ENCODE measurements around the gene TNNT3. TPM values are rescaled to one million over a fixed set of nuclear protein-coding genes. Genes with fewer than 3 reads are reported as not detected.

The TNNT3 gene
- polyA plus RNA-seq, 1 experiment: not detected

DNA sequence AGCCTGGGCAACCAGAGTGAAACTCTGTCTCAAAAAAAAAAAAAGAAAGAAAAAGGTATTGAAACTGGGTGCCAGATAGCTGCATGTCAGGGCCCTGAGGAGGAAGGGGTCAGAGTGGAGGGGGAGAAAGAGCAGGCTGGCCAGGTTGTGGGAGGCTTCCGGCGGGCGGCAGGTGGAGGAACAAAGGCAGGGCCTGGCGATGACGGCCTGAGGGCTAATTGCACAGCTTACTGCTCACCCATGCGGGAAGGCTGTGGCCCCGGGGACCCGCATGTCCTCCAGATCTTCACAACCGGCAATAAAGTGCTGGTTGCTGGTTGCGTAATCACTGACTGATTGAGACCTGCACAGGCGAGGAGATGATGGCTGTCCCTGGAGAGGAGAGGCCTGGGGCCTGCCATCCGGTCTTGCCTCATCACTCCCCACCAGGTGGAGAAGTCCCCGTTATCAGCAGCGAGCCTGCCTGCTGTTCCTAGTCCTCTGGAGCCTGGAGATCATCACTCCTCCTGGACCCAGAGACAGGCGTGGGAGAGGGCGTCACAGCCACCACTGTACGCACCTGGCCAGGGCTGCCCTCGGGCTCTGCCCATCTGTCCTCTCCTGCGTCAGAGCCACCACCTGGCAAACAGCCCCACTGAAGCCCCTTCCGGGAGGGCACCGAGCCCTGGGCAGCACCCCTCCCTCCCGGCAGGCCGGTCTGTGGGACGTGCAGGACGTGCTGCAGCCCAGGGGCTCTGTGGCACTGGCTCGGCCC lies 59.4 kb downstream of the TNNT3 start:
- ChIA-PET CTCF (interaction anchor here (0.7 kb wide), 1 partner anchor 326 kb away, joined by 3 read pairs; no protein-coding TSS in a partner anchor), POLR2A (interaction anchor here (0.6 kb wide), 1 partner anchor 74 kb away, joined by 9 read pairs; no protein-coding TSS in a partner anchor)
- Histone ChIP-seq H3K9me3 (ENCODE audit: control insufficient read depth, insufficient read depth, low read length) (no peaks in the 10 kb centered on the region), H3K27me3 (ENCODE audit: control insufficient read depth, insufficient read depth, low read length) (no peaks in the 10 kb centered on the region), H3K4me3 (ENCODE audit: low read depth, low read length) (no peak overlapping the region), H3K27ac (ENCODE audit: low read depth, low read length) (no peak overlapping the region)
- DNase-seq (ENCODE audit: low read depth, low spot score): no peak
- TF ChIP-seq, protein P1, sequence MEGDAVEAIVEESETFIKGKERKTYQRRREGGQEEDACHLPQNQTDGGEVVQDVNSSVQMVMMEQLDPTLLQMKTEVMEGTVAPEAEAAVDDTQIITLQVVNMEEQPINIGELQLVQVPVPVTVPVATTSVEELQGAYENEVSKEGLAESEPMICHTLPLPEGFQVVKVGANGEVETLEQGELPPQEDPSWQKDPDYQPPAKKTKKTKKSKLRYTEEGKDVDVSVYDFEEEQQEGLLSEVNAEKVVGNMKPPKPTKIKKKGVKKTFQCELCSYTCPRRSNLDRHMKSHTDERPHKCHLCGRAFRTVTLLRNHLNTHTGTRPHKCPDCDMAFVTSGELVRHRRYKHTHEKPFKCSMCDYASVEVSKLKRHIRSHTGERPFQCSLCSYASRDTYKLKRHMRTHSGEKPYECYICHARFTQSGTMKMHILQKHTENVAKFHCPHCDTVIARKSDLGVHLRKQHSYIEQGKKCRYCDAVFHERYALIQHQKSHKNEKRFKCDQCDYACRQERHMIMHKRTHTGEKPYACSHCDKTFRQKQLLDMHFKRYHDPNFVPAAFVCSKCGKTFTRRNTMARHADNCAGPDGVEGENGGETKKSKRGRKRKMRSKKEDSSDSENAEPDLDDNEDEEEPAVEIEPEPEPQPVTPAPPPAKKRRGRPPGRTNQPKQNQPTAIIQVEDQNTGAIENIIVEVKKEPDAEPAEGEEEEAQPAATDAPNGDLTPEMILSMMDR (IDR thresholded peaks at IDR 0.05; ENCODE audit: low read depth, low read length): no peak

DNA sequence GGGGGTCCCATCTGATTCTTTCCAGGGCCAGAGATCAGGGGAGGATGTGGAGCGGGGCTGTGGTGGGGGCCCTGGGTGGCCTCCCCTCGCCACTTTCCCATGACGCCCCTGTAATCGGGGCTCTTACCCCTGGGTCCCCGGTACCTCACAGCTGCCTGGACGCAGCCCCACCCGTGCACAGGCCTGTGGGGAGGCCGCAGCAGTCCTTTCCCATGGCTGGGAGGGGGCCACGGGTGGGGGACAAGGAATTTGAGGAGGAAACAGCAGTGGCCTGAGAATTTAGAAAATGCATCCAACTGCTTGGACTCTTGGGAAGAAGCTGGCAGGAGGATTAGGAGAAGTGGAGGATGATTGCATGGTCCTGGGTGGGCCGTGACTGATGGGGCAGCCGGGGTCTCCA lies 60.1 kb downstream of the TNNT3 start:
- no peak overlapping the region for H3K4me3 ChIP-seq (ENCODE audit: low read depth, low read length)
- ChIA-PET CTCF (no interaction called here), POLR2A (no interaction called here)
- DNase-seq (ENCODE audit: low read depth, low spot score): no peak
- no peaks in the 10 kb centered on the region for H3K9me3 ChIP-seq (ENCODE audit: control insufficient read depth, insufficient read depth, low read length)
- no peak overlapping the region for H3K27ac ChIP-seq (ENCODE audit: low read depth, low read length)
- H3K27me3 ChIP-seq (ENCODE audit: control insufficient read depth, insufficient read depth, low read length): no peaks in the 10 kb centered on the region
- TF ChIP-seq, protein P1 (IDR thresholded peaks at IDR 0.05; ENCODE audit: low read depth, low read length): no peak

DNA sequence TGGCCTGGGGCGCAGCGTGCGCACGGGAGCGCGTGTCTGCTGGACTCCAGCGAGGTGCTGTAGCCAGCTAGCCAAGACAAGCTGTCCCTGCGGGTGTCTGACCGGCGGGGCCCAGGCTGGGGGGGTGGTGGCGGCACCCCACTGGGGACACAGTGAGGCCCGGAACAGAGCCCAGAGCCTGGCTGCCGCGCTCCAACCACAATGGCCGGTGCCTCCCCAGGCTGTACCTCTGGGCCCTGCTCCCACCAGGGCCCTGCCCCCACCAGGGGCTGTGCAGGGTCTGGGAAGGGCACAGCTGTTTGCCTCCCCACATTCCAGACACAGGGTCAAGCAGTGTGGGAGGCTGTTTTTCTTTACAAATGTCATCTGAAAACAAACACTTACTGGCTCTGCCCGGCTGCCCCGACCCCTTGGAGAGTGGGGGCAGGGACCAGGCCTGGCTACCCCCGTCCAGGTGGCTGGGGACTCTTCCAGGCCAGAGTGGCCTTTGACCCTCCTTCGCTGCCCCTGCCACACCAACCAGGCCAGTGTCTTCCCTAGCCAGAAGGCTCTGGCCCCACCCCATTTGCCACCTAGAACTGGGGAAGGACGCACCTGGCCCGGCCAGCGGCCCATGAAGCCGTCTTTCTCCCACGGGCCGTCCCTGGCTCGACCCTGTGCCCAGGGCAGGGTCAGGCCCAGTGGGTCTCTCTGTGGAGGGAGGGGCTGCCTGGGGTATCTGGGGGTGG lies 63.5 kb downstream of the TNNT3 start:
- TF ChIP-seq, protein P1 (IDR thresholded peaks at IDR 0.05; ENCODE audit: low read depth, low read length): no peak
- POLR2A ChIA-PET: no interaction called here
- CTCF ChIA-PET: no interaction called here
- no peaks in the 10 kb centered on the region for H3K27me3 ChIP-seq (ENCODE audit: control insufficient read depth, insufficient read depth, low read length)
- H3K27ac ChIP-seq (ENCODE audit: low read depth, low read length): no peak overlapping the region
- no peaks in the 10 kb centered on the region for H3K9me3 ChIP-seq (ENCODE audit: control insufficient read depth, insufficient read depth, low read length)
- no peak for DNase-seq (ENCODE audit: low read depth, low spot score)
- no peak overlapping the region for H3K4me3 ChIP-seq (ENCODE audit: low read depth, low read length)

DNA sequence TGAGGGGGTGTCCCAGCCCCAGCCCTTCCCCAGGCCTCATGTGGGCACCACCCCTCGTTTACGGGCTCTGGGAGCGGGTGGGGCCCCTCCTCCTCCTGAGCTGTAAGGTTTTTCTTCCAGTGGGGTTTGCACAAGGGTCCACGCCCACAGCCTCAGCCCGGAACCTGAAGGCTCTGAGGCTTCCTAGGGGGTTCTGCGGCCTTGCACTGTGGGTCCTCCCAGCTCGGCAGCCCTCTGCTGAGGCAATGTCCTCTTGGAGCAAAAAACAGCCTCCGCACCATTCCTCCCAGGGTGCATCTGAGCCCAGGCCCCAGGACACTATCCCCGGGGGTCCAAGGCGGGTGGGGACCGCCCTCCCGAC lies 64.1 kb downstream of the TNNT3 start:
- Histone ChIP-seq H3K27me3 (ENCODE audit: control insufficient read depth, insufficient read depth, low read length) (no peaks in the 10 kb centered on the region), H3K27ac (ENCODE audit: low read depth, low read length) (no peak overlapping the region), H3K4me3 (ENCODE audit: low read depth, low read length) (no peak overlapping the region), H3K9me3 (ENCODE audit: control insufficient read depth, insufficient read depth, low read length) (no peaks in the 10 kb centered on the region)
- POLR2A ChIA-PET: no interaction called here
- CTCF ChIA-PET: no interaction called here
- no peak for DNase-seq (ENCODE audit: low read depth, low spot score)
- TF ChIP-seq, protein P1 (IDR thresholded peaks at IDR 0.05; ENCODE audit: low read depth, low read length): no peak

- Histone ChIP-seq H3K4me3 (ENCODE audit: low read depth, low read length) (no peak overlapping the region), H3K9me3 (ENCODE audit: control insufficient read depth, insufficient read depth, low read length) (no peaks in the 10 kb centered on the region), H3K27ac (ENCODE audit: low read depth, low read length) (no peak overlapping the region), H3K27me3 (ENCODE audit: control insufficient read depth, insufficient read depth, low read length) (no peaks in the 10 kb centered on the region)
- CTCF ChIA-PET: interaction anchor here (1.5 kb wide), 1 partner anchor 105 kb away, joined by 5 read pairs; no protein-coding TSS in a partner anchor
- POLR2A ChIA-PET: no interaction called here
- no peak for DNase-seq (ENCODE audit: low read depth, low spot score)
- TF ChIP-seq, protein P1 (IDR thresholded peaks at IDR 0.05; ENCODE audit: low read depth, low read length): no peak
Measured at GRCh38 chr11:1987024-1987423, 67.5 kb downstream of the TNNT3 start.

Data from AG04450 (cell line).